Anterior cingulate cortex (tissue), 58 donors: ENCODE data around the gene GPC6.

Experiments
- DNase-seq, 58 donors: peaks; one replicate each; lab custom pipeline; 2025; lab: John Stamatoyannopoulos, UW

GPC6 gene

DNA sequence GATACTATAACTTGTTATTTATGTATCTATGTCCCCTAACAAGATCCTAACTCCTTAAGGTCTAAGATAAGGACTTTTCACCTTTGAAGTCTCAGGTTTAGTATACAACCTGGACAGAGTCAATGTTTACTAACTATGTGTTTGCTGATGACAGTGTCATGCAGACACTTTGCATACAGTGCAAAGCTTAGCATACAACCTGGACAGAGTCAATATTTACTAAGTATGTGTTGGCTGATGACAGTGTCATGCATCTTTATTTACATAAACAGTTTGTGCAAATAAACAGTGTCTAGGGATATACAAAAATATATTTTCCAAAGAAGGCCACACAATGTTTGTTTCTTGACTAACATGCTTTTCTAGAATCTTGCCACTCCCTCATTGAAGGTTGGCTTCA, 1218.2 kb downstream of the GPC6 start:
- no peak for DNase-seq

DNA sequence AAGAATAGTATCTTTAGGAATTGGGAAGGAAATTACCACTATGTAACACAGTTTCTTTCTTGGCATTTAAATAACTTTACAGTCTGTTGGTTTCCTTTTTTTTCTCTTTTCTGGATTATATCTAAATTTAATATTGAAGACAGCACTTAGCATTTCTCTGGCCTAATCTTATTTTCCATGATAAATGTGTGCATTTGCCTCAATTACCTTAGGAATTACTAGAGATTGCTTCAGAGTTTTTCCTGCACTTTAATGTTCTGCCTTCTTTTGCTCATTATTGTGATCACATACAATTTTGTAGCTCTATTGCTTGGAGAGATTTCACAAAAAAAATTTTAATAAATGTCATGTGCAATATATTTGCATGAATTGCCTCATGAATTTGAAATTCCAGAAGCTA, 1227.7 kb downstream of the GPC6 start:
- no peak for DNase-seq

DNA sequence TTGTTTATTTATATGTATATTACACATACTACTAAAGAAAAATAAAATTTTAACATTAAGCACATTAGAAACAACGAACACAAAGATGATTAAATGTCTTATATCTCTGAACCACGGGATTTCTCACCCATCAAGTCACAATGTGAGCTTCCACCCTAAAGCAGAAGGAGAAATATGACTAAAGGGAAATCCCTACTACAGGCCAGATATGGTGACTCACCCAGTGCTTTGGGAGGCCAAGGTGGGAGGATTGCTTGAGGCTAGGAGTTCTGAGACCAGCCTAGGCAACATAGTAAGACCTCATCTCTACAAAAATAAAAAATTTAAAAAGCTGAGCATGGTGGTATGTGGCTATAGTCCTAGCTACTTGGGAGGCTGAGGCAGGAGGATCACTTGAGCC, 1228.3 kb downstream of the GPC6 start:
- no peak for DNase-seq

DNA sequence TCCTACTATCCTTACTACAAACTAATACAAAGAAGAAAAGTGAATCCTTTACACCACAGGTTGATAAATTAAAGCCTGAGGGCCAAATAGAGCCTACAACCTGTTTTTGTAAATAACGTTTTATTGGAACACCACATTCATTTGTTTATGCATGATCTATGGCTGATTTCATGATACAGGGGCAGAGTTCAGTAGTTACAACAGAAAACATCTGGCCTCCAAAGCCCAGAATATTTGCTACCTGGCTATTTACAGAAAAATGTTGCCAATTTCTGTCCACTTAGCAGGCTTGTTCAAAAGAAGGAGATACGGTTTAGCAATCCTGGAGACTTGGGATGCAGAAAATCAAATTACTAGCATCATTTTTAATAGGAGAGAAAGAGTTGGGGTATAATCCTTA, 1228.8 kb downstream of the GPC6 start:
- DNase-seq, result no peak
